Right ventricle myocardium superior (tissue), 1 donor: ENCODE results near the gene TAS2R19. TPM values are rescaled to one million over a fixed set of nuclear protein-coding genes. Genes with fewer than 3 reads are reported as not detected.

Experiments
- ATAC-seq: fragments of 200-7000 bp; cut with Tn5 transposase; one replicate; pipeline ENCODE4 v1.9.1; 2020; ENCODE audit warnings: mild to moderate bottlenecking; ENCODE audit not compliant: poor library complexity
- DNase-seq: peaks from one replicate; pipeline ENCODE4 v3.0.0-alpha.2; 2020
- intact Hi-C: fragments of 100-400 bp; cut with DNase I; formaldehyde crosslinking; loops from one replicate; pipeline ENCODE4 v1.11.2; 2022
- total RNA-seq: library from RNA; stranded (reverse); fragmentation: NEBNext Ultra II Directional; extraction: Animal tissue kit (Norgen Biotek cat#: 25700); gene quantifications from one replicate; pipeline ENCODE4 v1.2.1, GENCODE V29; 2021
- donor health status: DM: no; HTN: yes; CAD: no; lungs with severe emphysema.

The TAS2R19 gene
- total RNA-seq, 1 donor from 2014 or later: 0.51 TPM

GRCh38 chr12:11014234-11014633 lies 8.2 kb downstream of the TAS2R19 start:
- DNase-seq: no peak
- no peak for ATAC-seq
- intact Hi-C loops: no loop called here

- ATAC-seq (no peak), DNase-seq (no peak)
- intact Hi-C loops: no loop called here
Observed at GRCh38 chr12:11007608-11008007, 14.8 kb downstream of the TAS2R19 start.

- DNase-seq: no peak
- ATAC-seq: no peak
- intact Hi-C loops: no loop called here
Observed at GRCh38 chr12:10998204-10998603, 24.2 kb downstream of the TAS2R19 start, which contains the start of gene TAS2R20. Gene TAS2R20, minus strand, starts transcription at chr12:10998304. Its CDS starts 429 bp downstream, at chr12:10997875.

GRCh38 chr12:10994307-10994706 lies 28.1 kb downstream of the TAS2R19 start:
- ATAC-seq (no peak), DNase-seq (no peak)
- intact Hi-C loops: no loop called here

- DNase-seq (no peak), ATAC-seq (no peak)
- intact Hi-C loops: no loop called here
Observed at GRCh38 chr12:10989107-10989506, 33.3 kb downstream of the TAS2R19 start.

GRCh38 chr12:10986812-10987211 lies 35.6 kb downstream of the TAS2R19 start, which contains the start of gene TAS2R50:
Gene TAS2R50, minus strand, starts transcription at chr12:10986912. Its CDS starts 52 bp downstream, at chr12:10986860.
- intact Hi-C loops: no loop called here
- ATAC-seq: no peak
- no peak for DNase-seq

- no peak for ATAC-seq
- intact Hi-C loops: no loop called here
- DNase-seq: no peak
Observed at GRCh38 chr12:10982244-10982643, 40.2 kb downstream of the TAS2R19 start.

- ATAC-seq (no peak), DNase-seq (no peak)
- intact Hi-C loops: no loop called here
Observed at GRCh38 chr12:10974965-10975364, 47.5 kb downstream of the TAS2R19 start.

Other genes with a start within 250 kb of the TAS2R19 start
- not detected for gene TAS2R7, start 220.0 kb downstream of the TAS2R19 start, total RNA-seq
- gene TAS2R8, start 215.3 kb downstream of the TAS2R19 start, total RNA-seq: not detected
- 0.22 TPM for gene TAS2R9, start 212.5 kb downstream of the TAS2R19 start, total RNA-seq
- gene TAS2R10, start 196.3 kb downstream of the TAS2R19 start, total RNA-seq: not detected
- gene PRR4, start 173.1 kb downstream of the TAS2R19 start, total RNA-seq: 1.1 TPM
- 2.5 TPM for gene PRH1, start 138.4 kb downstream of the TAS2R19 start, total RNA-seq
- gene TAS2R13, start 113.1 kb downstream of the TAS2R19 start, total RNA-seq: 0.27 TPM
- not detected for gene PRH2, start 93.4 kb downstream of the TAS2R19 start, total RNA-seq
- 0.75 TPM for gene TAS2R14, start 83.4 kb downstream of the TAS2R19 start, total RNA-seq
- gene TAS2R50, start 35.7 kb downstream of the TAS2R19 start, total RNA-seq: 0.22 TPM
- 0.43 TPM for gene TAS2R20, start 24.3 kb downstream of the TAS2R19 start, total RNA-seq
- gene TAS2R31, start 8.8 kb upstream of the TAS2R19 start, total RNA-seq: 0.38 TPM
- gene TAS2R46, start 39.7 kb upstream of the TAS2R19 start, total RNA-seq: not detected
- not detected for gene TAS2R43, start 69.7 kb upstream of the TAS2R19 start, total RNA-seq
- gene TAS2R30, start 112.0 kb upstream of the TAS2R19 start, total RNA-seq: 0.67 TPM
- gene SMIM10L1, start 148.6 kb upstream of the TAS2R19 start, total RNA-seq: 13.6 TPM
- not detected for gene TAS2R42, start 164.3 kb upstream of the TAS2R19 start, total RNA-seq
- not detected for gene PRB3, start 247.1 kb upstream of the TAS2R19 start, total RNA-seq